ENCODE measurements around the gene TNFSF8.
A peak's percentile ranks its signal among the peaks of the same experiment; 100 is the strongest.

The TNFSF8 gene

GRCh38 chr9:114950761-114951160 is 20.4 kb upstream of the TNFSF8 start:
- Histone ChIP-seq H3K9ac (ENCODE audit: low read depth, low read length) (no peak overlapping the region), H3K36me3 (ENCODE audit: insufficient read depth, low read length) (no peaks in the 10 kb centered on the region), H3K4me1 (ENCODE audit: insufficient read depth, low read length) (peaks cover 25% of the 10 kb centered on the region), H3K9me3 (ENCODE audit: insufficient read depth, low read length, severe bottlenecking) (no peaks in the 10 kb centered on the region), H3K4me2 (ENCODE audit: insufficient read depth, low read length) (no peak overlapping the region), H3K27ac (ENCODE audit: low read length) (no peak overlapping the region), H2AFZ (ENCODE audit: low read depth, low read length) (no peak overlapping the region), H3K4me3 (ENCODE audit: low read depth in 1 of 2, low read length in 2 of 2) (no peak overlapping the region), H3K27me3 (ENCODE audit: insufficient read depth, low read length, poor library complexity) (no peaks in the 10 kb centered on the region), H4K20me1 (ENCODE audit: insufficient read depth, low read length) (no peaks in the 10 kb centered on the region), H3K79me2 (ENCODE audit: insufficient read depth, low read length) (no peaks in the 10 kb centered on the region)
- TF ChIP-seq CTCF (IDR thresholded peaks at IDR 0.05; ENCODE audit: borderline replicate concordance, extremely low read depth, low read length, poor library complexity, severe bottlenecking) (no peak), EZH2 (IDR thresholded peaks at IDR 0.05; ENCODE audit: borderline replicate concordance, low read depth, low read length, severe bottlenecking) (no peak)
- ATAC-seq (ENCODE audit: insufficient read depth, low read depth) (no peak), DNase-seq (no peak)

DNA sequence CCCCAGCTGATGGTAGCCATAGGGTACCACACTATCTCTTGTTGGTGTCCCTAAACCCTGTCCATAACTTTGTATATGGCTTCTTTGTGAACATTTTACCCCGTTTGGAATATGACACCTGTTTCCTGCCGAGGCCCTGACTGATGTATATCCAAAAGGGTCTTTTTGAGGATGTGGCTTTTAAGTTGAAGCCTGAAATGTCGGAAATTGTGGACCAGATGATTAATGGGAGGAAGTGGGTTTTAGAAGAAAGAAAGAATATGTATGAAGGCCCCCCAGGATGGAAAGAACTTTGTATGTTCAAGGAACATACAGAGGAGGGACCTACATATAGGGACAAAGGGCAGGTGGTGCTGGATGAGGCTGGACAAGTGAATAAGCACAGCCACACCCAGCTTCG is 16.7 kb upstream of the TNFSF8 start:
- H3K4me2 ChIP-seq (ENCODE audit: insufficient read depth, low read length) = no peak overlapping the region
- no peaks in the 10 kb centered on the region for H3K79me2 ChIP-seq (ENCODE audit: insufficient read depth, low read length)
- no peak overlapping the region for H3K4me3 ChIP-seq (ENCODE audit: low read depth in 1 of 2, low read length in 2 of 2)
- no peaks in the 10 kb centered on the region for H3K36me3 ChIP-seq (ENCODE audit: insufficient read depth, low read length)
- TF ChIP-seq CTCF (IDR thresholded peaks at IDR 0.05; ENCODE audit: borderline replicate concordance, extremely low read depth, low read length, poor library complexity, severe bottlenecking) = no peak
- no peak for TF ChIP-seq EZH2 (IDR thresholded peaks at IDR 0.05; ENCODE audit: borderline replicate concordance, low read depth, low read length, severe bottlenecking)
- no peaks in the 10 kb centered on the region for H4K20me1 ChIP-seq (ENCODE audit: insufficient read depth, low read length)
- H2AFZ ChIP-seq (ENCODE audit: low read depth, low read length) = no peak overlapping the region
- H3K27ac ChIP-seq (ENCODE audit: low read length) = peak overlapping the region; percentile 74
- peaks cover 25% of the 10 kb centered on the region for H3K4me1 ChIP-seq (ENCODE audit: insufficient read depth, low read length)
- no peaks in the 10 kb centered on the region for H3K27me3 ChIP-seq (ENCODE audit: insufficient read depth, low read length, poor library complexity)
- ATAC-seq (ENCODE audit: insufficient read depth, low read depth) (peak; percentile 88), DNase-seq (peak; percentile 61)
- H3K9me3 ChIP-seq (ENCODE audit: insufficient read depth, low read length, severe bottlenecking) = no peaks in the 10 kb centered on the region
- no peak overlapping the region for H3K9ac ChIP-seq (ENCODE audit: low read depth, low read length)

- Histone ChIP-seq H3K4me2 (ENCODE audit: insufficient read depth, low read length) (no peak overlapping the region), H2AFZ (ENCODE audit: low read depth, low read length) (no peak overlapping the region), H3K4me3 (ENCODE audit: low read depth in 1 of 2, low read length in 2 of 2) (no peak overlapping the region), H3K79me2 (ENCODE audit: insufficient read depth, low read length) (no peaks in the 10 kb centered on the region), H3K4me1 (ENCODE audit: insufficient read depth, low read length) (peaks cover 25% of the 10 kb centered on the region), H3K36me3 (ENCODE audit: insufficient read depth, low read length) (no peaks in the 10 kb centered on the region), H4K20me1 (ENCODE audit: insufficient read depth, low read length) (no peaks in the 10 kb centered on the region), H3K9ac (ENCODE audit: low read depth, low read length) (no peak overlapping the region), H3K9me3 (ENCODE audit: insufficient read depth, low read length, severe bottlenecking) (no peaks in the 10 kb centered on the region), H3K27me3 (ENCODE audit: insufficient read depth, low read length, poor library complexity) (no peaks in the 10 kb centered on the region), H3K27ac (ENCODE audit: low read length) (peak overlapping the region; percentile 74; the same call in 1 of the 2 replicates)
- TF ChIP-seq EZH2 (IDR thresholded peaks at IDR 0.05; ENCODE audit: borderline replicate concordance, low read depth, low read length, severe bottlenecking) (no peak), CTCF (IDR thresholded peaks at IDR 0.05; ENCODE audit: borderline replicate concordance, extremely low read depth, low read length, poor library complexity, severe bottlenecking) (no peak)
- no peak for DNase-seq
- ATAC-seq (ENCODE audit: insufficient read depth, low read depth) = no peak
Measured at GRCh38 chr9:114945616-114946412, 15.4 kb upstream of the TNFSF8 start.

Data from DND-41 (cell line).